Measurements from ENCODE around the gene KCTD13. TPM values are rescaled to one million over a fixed set of nuclear protein-coding genes. Genes with fewer than 3 reads are reported as not detected.

Gene KCTD13
- polyA plus RNA-seq, 1 of the 3 experiments (the other 2 are of a cell fraction): 31.0 TPM

GRCh38 chr16:29912087-29912486, 13.9 kb downstream of the KCTD13 start (continued):
- TF ChIP-seq REST (IDR thresholded peaks at IDR 0.05; ENCODE audit: low read depth, low read length): no peak

GRCh38 chr16:29911676-29912010, 14.4 kb downstream of the KCTD13 start:
- ChIA-PET CTCF (interaction anchor here (0.6 to 2.2 kb wide), 2 partner anchors 10 to 120 kb away, joined by 4 to 8 read pairs; no protein-coding TSS in a partner anchor), POLR2A (interaction anchor here (0.6 to 2.6 kb wide), 2 partner anchors 11 to 16 kb away, joined by 3 to 12 read pairs; partner anchors contain the start of genes ASPHD1 and SEZ6L2)
- TF ChIP-seq RCOR1 (IDR thresholded peaks at IDR 0.05; ENCODE audit: low read length) (no peak), MAX (IDR thresholded peaks at IDR 0.05; ENCODE audit: low read depth) (no peak), TCF12 (IDR thresholded peaks at IDR 0.05) (no peak), REST (IDR thresholded peaks at IDR 0.05; ENCODE audit: low read depth, low read length) (no peak), YY1 (IDR thresholded peaks at IDR 0.05; ENCODE audit: low read depth) (no peak), FOSL2 (IDR thresholded peaks at IDR 0.05; ENCODE audit: borderline replicate concordance, low read depth) (no peak), SIN3A (IDR thresholded peaks at IDR 0.05; ENCODE audit: borderline replicate concordance, low read depth, low read length) (no peak), NRF1 (IDR thresholded peaks at IDR 0.05; ENCODE audit: low read depth, low read length) (no peak), PBX3 (IDR thresholded peaks at IDR 0.05) (no peak), NFIC (IDR thresholded peaks at IDR 0.05; ENCODE audit: borderline replicate concordance) (no peak), FOXJ3 (CRISPR knock-in tag; IDR thresholded peaks at IDR 0.05) (no peak), ELF1 (IDR thresholded peaks at IDR 0.05) (no peak), EP300 (IDR thresholded peaks at IDR 0.05; ENCODE audit: borderline replicate concordance in 1 of 2, low read depth in 1 of 2, low read length in 1 of 2) (no peak), EZH2phosphoT487 (IDR thresholded peaks at IDR 0.05; ENCODE audit: borderline replicate concordance, low read depth) (no peak)
- Histone ChIP-seq H3K4me3 (ENCODE audit: low read depth in 2 of 2, low read length in 1 of 2) (no peak overlapping the region), H3K27ac (ENCODE audit: low read depth in 2 of 2, low read length in 1 of 2) (no peak overlapping the region), H2AFZ (ENCODE audit: low read depth) (no peak overlapping the region), H3F3A (replicated peaks; ENCODE audit: insufficient read depth) (peaks cover 17% of the 10 kb centered on the region), H3K27me3 (ENCODE audit: insufficient read depth) (no peaks in the 10 kb centered on the region), H3K9ac (no peak overlapping the region), H3K36me3 (replicated peaks in 1 of 2; ENCODE audit: control insufficient read depth in 1 of 2, insufficient read depth in 2 of 2, low read length in 1 of 2) (peaks cover 3 to 14% of the 10 kb centered on the region in 2 experiments), H3K4me2 (no peak overlapping the region), H4K20me1 (ENCODE audit: insufficient read depth) (no peaks in the 10 kb centered on the region), H3K79me2 (ENCODE audit: insufficient read depth) (peaks cover 6% of the 10 kb centered on the region; the same call in 1 of the 2 replicates), H3K9me3 (no peaks in the 10 kb centered on the region), H3K4me1 (ENCODE audit: control insufficient read depth in 1 of 2, insufficient read depth in 2 of 2, low read depth in 1 of 2, low read length in 1 of 2) (no peaks in the 10 kb centered on the region), H3K9me2 (no peaks in the 10 kb centered on the region)
- DNase-seq: no peak
- WGBS (ENCODE audit: low lambda C conversion rate): 96% methylated on average over 4 of the region's 15 CpGs

Data from SK-N-SH (cell line).